Lung (tissue), 12 donors: ENCODE results near the gene FHL5. TPM values are rescaled to one million over a fixed set of nuclear protein-coding genes. Genes with fewer than 3 reads are reported as not detected.

ENCODE experiments used
- ATAC-seq: fragments of 200-7000 bp; cut with Tn5 transposase; one replicate; pipeline ENCODE4 v1.9.1; 2020; ENCODE audit warnings: moderate number of reproducible peaks; ENCODE audit not compliant: insufficient read depth, low FRiP score
- DNase-seq, 3 donors: peaks; one replicate each; pipeline ENCODE4 v3.0.0-alpha.2; 2013 to 2017
- H3K27ac ChIP-seq, 2 donors: one replicate each; pipeline ENCODE4 v1.5.1; 2013; ENCODE audit warnings: mild to moderate bottlenecking in 2 of 2, moderate library complexity in 2 of 2, control low read depth in 1 of 2, inconsistent platforms in 1 of 2, low read depth in 1 of 2, low read length in 1 of 2
- H3K27me3 ChIP-seq, 3 donors: one replicate each; pipeline ENCODE4 v1.5.1; 2013; ENCODE audit warnings: low read length in 2 of 3; ENCODE audit not compliant: control insufficient read depth in 3 of 3, insufficient read depth in 3 of 3
- H3K36me3 ChIP-seq, 4 donors: one replicate each; pipeline ENCODE4 v1.5.1; 2013; ENCODE audit warnings: low read length in 4 of 4, mild to moderate bottlenecking in 1 of 4, moderate library complexity in 1 of 4; ENCODE audit not compliant: control insufficient read depth in 4 of 4, insufficient read depth in 4 of 4
- H3K4me1 ChIP-seq, 5 donors: one replicate each; pipeline ENCODE4 v1.5.1; 2013; ENCODE audit warnings: low read length in 5 of 5, mild to moderate bottlenecking in 2 of 5, moderate library complexity in 1 of 5; ENCODE audit not compliant: control insufficient read depth in 5 of 5, insufficient read depth in 5 of 5
- H3K4me3 ChIP-seq: one replicate; pipeline ENCODE4 v1.5.1; 2013; ENCODE audit warnings: mild to moderate bottlenecking, control low read depth, moderate library complexity
- H3K9ac ChIP-seq, 2 donors: one replicate each; pipeline ENCODE4 v1.5.1; 2013; ENCODE audit warnings: low read length in 2 of 2, control low read depth in 1 of 2; ENCODE audit not compliant: insufficient read depth in 1 of 2
- H3K9me3 ChIP-seq, 4 donors: one replicate each; pipeline ENCODE4 v1.5.1; 2013; ENCODE audit warnings: low read length in 3 of 4, mild to moderate bottlenecking in 1 of 4, moderate library complexity in 1 of 4; ENCODE audit not compliant: control insufficient read depth in 4 of 4, insufficient read depth in 3 of 4
- CTCF ChIP-seq: IDR thresholded peaks from 2 replicates; pipeline ENCODE4 v1.5.1; 2012; ENCODE audit warnings: mild to moderate bottlenecking; ENCODE audit errors: control extremely low read depth, extremely low read depth
- WGBS, 2 donors: extraction: QIAGEN DNeasy Blood & Tissue Kit; methylation state at CpG; one replicate each; pipeline ENCODE4 v1.1.7; 2013; 5-methylcytosine and 5-hydroxymethylcytosine counted together
- polyA plus RNA-seq, 2 donors: library from polyadenylated mRNA; stranded (reverse); fragments of 200-250 nt; gene quantifications; one replicate each; pipeline ENCODE4 v1.2.1, GENCODE V29; 2013
- total RNA-seq, 2 donors: library from RNA; depleted of rRNA in 1 of 2; stranded (reverse); fragments of >200 nt in 1 of 2; gene quantifications; one replicate each; pipeline ENCODE4 v1.2.1, GENCODE V29; 2014 to 2021
- donor health status: control.
- donor health status: control.
- donor health status: Bipolar disorder and iron deficiency.
- donor health status: healthy.
- donor health status: DM: yes; HTN: yes; CAD: no.

Gene FHL5
- total and polyA plus RNA-seq, 4 donors, result 5.4 to 15.0 (median 8.4) TPM

DNA sequence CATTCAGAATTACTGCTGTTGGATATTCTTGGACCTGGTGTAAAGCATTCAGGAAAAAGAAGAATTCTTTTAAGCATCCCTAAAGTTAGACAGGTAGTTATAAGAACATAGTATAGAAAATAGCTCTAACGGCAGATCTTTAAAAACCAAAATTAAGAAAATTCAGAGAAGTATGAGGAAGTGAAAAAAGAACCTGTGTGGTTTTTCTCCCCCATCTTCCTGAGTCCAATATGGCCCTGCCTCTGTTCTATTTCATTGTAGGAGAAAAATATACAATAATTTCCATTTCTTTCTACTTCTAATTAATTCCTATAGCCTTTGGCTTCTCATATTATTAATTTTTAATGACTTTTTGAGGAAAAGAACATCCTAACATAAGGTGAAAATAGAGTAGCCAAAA is 47.1 kb downstream of the FHL5 start:
- ATAC-seq, result no peak
- no peak for TF ChIP-seq CTCF
- no peaks in the 10 kb centered on the region for H3K36me3 ChIP-seq
- 86 to 94% methylated on average over 1 of the region's 1 CpG for WGBS, 2 donors
- no peak overlapping the region for H3K27ac ChIP-seq
- H3K9ac ChIP-seq, result no peak overlapping the region
- H3K27me3 ChIP-seq, result no peaks in the 10 kb centered on the region
- no peaks in the 10 kb centered on the region for H3K4me1 ChIP-seq
- DNase-seq, result no peak
- H3K9me3 ChIP-seq, result no peaks in the 10 kb centered on the region
- H3K4me3 ChIP-seq, result no peak overlapping the region

DNA sequence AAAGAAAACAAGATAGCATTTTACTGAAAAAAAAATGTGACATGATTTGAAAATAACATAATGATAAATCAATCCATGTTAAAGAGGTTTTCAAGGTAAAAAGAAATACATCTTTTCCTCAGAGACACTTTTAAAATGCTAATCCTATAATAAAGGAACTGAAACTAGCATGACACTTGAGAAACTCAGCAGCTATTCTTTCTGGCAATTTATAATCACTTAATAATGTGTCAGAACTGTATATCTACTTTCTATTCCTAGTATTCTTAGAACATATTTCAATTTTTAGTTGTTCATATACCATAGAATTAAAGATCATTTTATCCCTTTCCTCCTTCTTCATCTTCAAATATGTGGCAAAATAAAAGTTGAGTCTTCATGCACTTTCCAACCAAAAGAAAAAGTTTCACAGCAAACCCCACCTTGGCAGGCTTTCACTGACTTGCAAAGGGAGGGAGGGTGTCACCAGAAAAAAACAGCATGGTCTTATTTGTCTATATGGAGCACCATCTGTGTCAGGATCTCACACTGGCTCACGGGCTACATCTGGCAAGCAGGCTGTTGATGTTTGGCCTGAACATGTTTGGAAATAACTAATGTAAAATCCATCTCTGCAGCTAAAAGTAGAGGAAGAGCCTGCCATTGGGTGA is 48.5 kb downstream of the FHL5 start:
- DNase-seq, result no peak
- Histone ChIP-seq H3K27me3 (no peaks in the 10 kb centered on the region), H3K27ac (no peak overlapping the region), H3K4me3 (no peak overlapping the region), H3K9ac (no peak overlapping the region), H3K4me1 (no peaks in the 10 kb centered on the region), H3K36me3 (no peaks in the 10 kb centered on the region), H3K9me3 (no peaks in the 10 kb centered on the region)
- no peak for TF ChIP-seq CTCF
- no peak for ATAC-seq
- 63 to 83% methylated on average over 1 of the region's 1 CpG for WGBS, 2 donors

DNA sequence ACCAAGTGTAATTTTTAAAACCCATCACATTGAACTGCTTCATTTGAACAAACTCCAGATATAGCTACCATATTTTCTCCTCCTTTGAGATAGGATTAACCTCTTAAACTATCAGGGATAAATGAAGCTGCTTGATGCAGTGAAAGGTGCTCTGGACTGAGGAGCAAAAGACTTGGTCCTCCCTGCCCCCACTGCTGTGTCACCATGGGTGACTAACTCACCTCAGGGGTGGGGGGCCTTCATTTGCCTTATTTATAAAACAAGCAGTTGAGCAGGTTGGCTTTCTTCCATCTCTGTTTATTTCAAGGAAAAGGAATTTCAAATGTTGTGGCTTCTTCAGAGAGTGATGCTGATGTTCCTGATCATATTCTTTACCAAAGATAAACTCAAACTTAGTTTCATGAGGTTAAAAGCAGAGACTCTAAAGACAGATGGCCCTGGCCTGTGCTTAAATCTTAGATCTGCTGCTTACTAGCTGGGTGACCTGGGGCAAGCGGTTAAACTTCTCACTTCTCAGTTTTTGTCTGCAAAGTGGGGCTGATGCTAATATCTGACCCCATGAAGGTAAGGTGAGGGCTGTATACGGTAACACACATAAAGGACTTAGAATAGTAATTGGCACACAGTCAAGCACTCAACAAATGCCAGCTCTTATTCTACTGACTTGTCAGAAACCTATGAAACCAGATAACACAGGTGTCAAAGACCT is 50.5 kb downstream of the FHL5 start:
- 69 to 80% methylated on average over 2 of the region's 2 CpGs for WGBS, 2 donors
- H3K36me3 ChIP-seq, result no peaks in the 10 kb centered on the region
- no peak overlapping the region for H3K27ac ChIP-seq
- no peak overlapping the region for H3K9ac ChIP-seq
- H3K4me1 ChIP-seq, result no peaks in the 10 kb centered on the region
- H3K4me3 ChIP-seq, result no peak overlapping the region
- no peaks in the 10 kb centered on the region for H3K9me3 ChIP-seq
- no peak for TF ChIP-seq CTCF
- H3K27me3 ChIP-seq, result no peaks in the 10 kb centered on the region
- DNase-seq (no peak), ATAC-seq (no peak)

- Histone ChIP-seq H3K4me1 (no peaks in the 10 kb centered on the region), H3K4me3 (no peak overlapping the region), H3K36me3 (no peaks in the 10 kb centered on the region), H3K27ac (no peak overlapping the region), H3K9me3 (no peaks in the 10 kb centered on the region), H3K9ac (no peak overlapping the region), H3K27me3 (no peaks in the 10 kb centered on the region)
- DNase-seq, result no peak
- WGBS, 2 donors, result 71 to 80% methylated on average over 6 of the region's 6 CpGs
- no peak for ATAC-seq
- TF ChIP-seq CTCF, result no peak
These were observed 57.9 kb downstream of the FHL5 start for GRCh38 chr6:96620851-96621250.
